Liver (tissue), 3 donors: ENCODE data around the gene RACGAP1.

Experiments used
- ATF3 ChIP-seq: IDR thresholded peaks from 2 replicates; pipeline ENCODE4 v1.6.1; 2016; ENCODE audit warnings: antibody characterized with exemption
- CTCF ChIP-seq: fragments of 150-350 bp; IDR thresholded peaks from 2 replicates; pipeline ENCODE4 v1.5.1; 2017; ENCODE audit warnings: improper control_type of control experiment, low read depth, low read length; ENCODE audit not compliant: missing input control
- EGR1 ChIP-seq, 2 donors: IDR thresholded peaks; 2 replicates each; pipeline ENCODE4 v1.6.1; 2016 to 2018; ENCODE audit warnings: antibody characterized with exemption in 2 of 2, low read depth in 2 of 2
- FOXA1 ChIP-seq: IDR thresholded peaks from 2 replicates; pipeline ENCODE4 v1.6.1; 2016; ENCODE audit warnings: antibody characterized with exemption
- GABPA ChIP-seq, 2 donors: IDR thresholded peaks in 1 of 2; conservative IDR thresholded peaks in 1 of 2; 2 replicates each; pipeline ENCODE4 v1.6.1; 2016; ENCODE audit warnings: antibody characterized with exemption in 2 of 2, mild to moderate bottlenecking in 1 of 2, moderate library complexity in 1 of 2
- HNF4A ChIP-seq, 2 donors: conservative IDR thresholded peaks; 2 replicates each; pipeline ENCODE4 v1.6.1; 2016; ENCODE audit warnings: antibody characterized with exemption in 2 of 2, mild to moderate bottlenecking in 2 of 2
- HNF4G ChIP-seq: IDR thresholded peaks from 2 replicates; pipeline ENCODE4 v1.6.1; 2016; ENCODE audit warnings: antibody characterized with exemption
- JUND ChIP-seq, 2 donors: IDR thresholded peaks; 2 replicates each; pipeline ENCODE4 v1.6.1; 2016; ENCODE audit warnings: antibody characterized with exemption in 2 of 2
- MAX ChIP-seq: IDR thresholded peaks from 2 replicates; pipeline ENCODE4 v1.6.1; 2016; ENCODE audit warnings: antibody characterized with exemption
- RXRA ChIP-seq, 2 donors: IDR thresholded peaks; 2 replicates each; pipeline ENCODE4 v1.6.1; 2017 to 2018; ENCODE audit warnings: antibody characterized with exemption in 2 of 2, mild to moderate bottlenecking in 1 of 2
- YY1 ChIP-seq: IDR thresholded peaks from 2 replicates; pipeline ENCODE4 v1.6.1; 2016; ENCODE audit warnings: antibody characterized with exemption, mild to moderate bottlenecking
- ZBTB33 ChIP-seq: IDR thresholded peaks from 2 replicates; pipeline ENCODE4 v1.6.1; 2016; ENCODE audit warnings: antibody characterized with exemption
- TF ChIP-seq, protein P1 (sequence below): IDR thresholded peaks from 2 replicates; pipeline ENCODE4 v1.6.1; 2016; ENCODE audit warnings: antibody characterized with exemption, mild to moderate bottlenecking
- donor health status: healthy.
- donor health status: healthy.

DNA sequence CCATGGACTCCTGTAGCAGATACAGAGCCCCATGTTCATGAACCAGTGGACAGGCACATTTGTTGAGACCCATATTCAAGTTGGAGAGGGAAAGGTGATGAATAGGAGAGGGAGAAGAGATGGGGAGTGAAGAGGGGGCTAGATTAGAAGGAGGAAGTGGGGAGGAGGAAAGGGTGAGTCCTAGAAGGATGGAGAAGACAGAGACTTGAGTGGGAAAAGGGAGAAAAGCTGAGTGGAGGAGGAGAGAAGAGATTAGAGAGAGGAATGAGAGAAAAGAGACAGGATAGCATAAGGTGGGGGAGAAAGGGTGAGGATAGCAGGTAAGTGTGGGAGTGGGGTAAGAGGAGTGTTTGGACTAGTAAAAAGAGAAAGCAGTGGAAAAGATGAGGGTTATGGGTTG lies 27.2 kb upstream of the RACGAP1 start:
- TF ChIP-seq CTCF: no peak
- no peak for TF ChIP-seq MAX
- TF ChIP-seq FOXA1: no peak
- TF ChIP-seq ATF3: no peak
- TF ChIP-seq, protein P1, sequence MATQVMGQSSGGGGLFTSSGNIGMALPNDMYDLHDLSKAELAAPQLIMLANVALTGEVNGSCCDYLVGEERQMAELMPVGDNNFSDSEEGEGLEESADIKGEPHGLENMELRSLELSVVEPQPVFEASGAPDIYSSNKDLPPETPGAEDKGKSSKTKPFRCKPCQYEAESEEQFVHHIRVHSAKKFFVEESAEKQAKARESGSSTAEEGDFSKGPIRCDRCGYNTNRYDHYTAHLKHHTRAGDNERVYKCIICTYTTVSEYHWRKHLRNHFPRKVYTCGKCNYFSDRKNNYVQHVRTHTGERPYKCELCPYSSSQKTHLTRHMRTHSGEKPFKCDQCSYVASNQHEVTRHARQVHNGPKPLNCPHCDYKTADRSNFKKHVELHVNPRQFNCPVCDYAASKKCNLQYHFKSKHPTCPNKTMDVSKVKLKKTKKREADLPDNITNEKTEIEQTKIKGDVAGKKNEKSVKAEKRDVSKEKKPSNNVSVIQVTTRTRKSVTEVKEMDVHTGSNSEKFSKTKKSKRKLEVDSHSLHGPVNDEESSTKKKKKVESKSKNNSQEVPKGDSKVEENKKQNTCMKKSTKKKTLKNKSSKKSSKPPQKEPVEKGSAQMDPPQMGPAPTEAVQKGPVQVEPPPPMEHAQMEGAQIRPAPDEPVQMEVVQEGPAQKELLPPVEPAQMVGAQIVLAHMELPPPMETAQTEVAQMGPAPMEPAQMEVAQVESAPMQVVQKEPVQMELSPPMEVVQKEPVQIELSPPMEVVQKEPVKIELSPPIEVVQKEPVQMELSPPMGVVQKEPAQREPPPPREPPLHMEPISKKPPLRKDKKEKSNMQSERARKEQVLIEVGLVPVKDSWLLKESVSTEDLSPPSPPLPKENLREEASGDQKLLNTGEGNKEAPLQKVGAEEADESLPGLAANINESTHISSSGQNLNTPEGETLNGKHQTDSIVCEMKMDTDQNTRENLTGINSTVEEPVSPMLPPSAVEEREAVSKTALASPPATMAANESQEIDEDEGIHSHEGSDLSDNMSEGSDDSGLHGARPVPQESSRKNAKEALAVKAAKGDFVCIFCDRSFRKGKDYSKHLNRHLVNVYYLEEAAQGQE: no peak
- TF ChIP-seq GABPA (IDR thresholded peaks at IDR 0.05 in 1 of 2, conservative IDR thresholded peaks at IDR 0.05 in 1 of 2): no peak
- no peak for TF ChIP-seq ZBTB33
- no peak for TF ChIP-seq JUND (IDR thresholded peaks at IDR 0.05)
- no peak for TF ChIP-seq YY1
- no peak for TF ChIP-seq HNF4G
- no peak for TF ChIP-seq RXRA (IDR thresholded peaks at IDR 0.05)
- TF ChIP-seq HNF4A (conservative IDR thresholded peaks at IDR 0.05): no peak
- TF ChIP-seq EGR1 (IDR thresholded peaks at IDR 0.05; ENCODE audit: low read depth in 2 of 2): no peak
